Erythroblast (primary cell): ENCODE measurements around the gene LRRC53.

ENCODE experiments used
- GATA1 ChIP-seq: IDR thresholded peaks from 2 replicates; pipeline ENCODE4 v1.6.1; 2011; ENCODE audit warnings: low read depth, mild to moderate bottlenecking, control low read depth, low read length, moderate library complexity
- POLR2A ChIP-seq: IDR thresholded peaks from 2 replicates; pipeline ENCODE4 v1.6.1; 2011; ENCODE audit warnings: mild to moderate bottlenecking, low read length

DNA sequence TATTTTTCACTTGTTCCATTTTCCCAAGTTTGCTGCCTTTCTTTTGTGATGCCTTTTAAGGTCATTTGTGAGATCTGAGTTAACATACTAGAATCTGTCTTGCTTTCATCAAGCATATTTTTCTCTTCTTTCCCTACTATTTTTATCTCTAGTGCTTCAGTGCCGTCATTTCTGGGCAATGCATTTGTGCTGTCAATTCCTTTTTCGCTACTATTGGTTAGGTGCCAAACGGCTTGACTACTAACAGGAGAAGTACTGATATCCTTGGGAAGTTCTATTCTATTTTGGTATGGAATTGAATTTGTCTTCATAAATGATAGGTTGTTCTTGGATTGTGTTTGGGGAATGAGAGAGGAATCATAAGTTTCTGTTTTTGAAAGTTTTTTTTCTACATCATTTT lies 42.2 kb downstream of the LRRC53 start:
- no peak for TF ChIP-seq POLR2A
- TF ChIP-seq GATA1, result no peak
